Measurements from ENCODE around the gene SH2D6. TPM values are rescaled to one million over a fixed set of nuclear protein-coding genes. Genes with fewer than 3 reads are reported as not detected.

The SH2D6 gene
- total and polyA plus RNA-seq, 2 of the 8 experiments (the other 6 are each of a cell fraction or from before 2014, with no cell fraction given): 0.42 TPM; not detected in 1

GRCh38 chr2:85388878-85389538 lies 29.5 kb upstream of the SH2D6 start:
- no peak overlapping the region for H3K9ac ChIP-seq (replicated peaks in 1 of 4; ENCODE audit: extremely low read depth in 1 of 4, low read depth in 3 of 4, low read length in 3 of 4)
- H2BK15ac ChIP-seq (ENCODE audit: low read length): no peak overlapping the region
- no peak overlapping the region for H2BK120ac ChIP-seq (replicated peaks; ENCODE audit: low read depth, low read length)
- H3K56ac ChIP-seq (replicated peaks; ENCODE audit: insufficient read length, low read depth, low read length): no peak overlapping the region
- ChIA-PET CTCF (ENCODE audit: partially characterized antibody) (interaction anchor here (0.8 to 8.6 kb wide), 17 partner anchors 11 to 323 kb away, joined by 3 to 102 read pairs (median 6); partner anchors contain the start of genes MAT2A and SH2D6), POLR2A (ENCODE audit: partially characterized antibody) (interaction anchor here (0.6 to 25.0 kb wide), 10 partner anchors 9 to 175 kb away, joined by 3 to 396 read pairs (median 4); partner anchors contain the start of genes MAT2A and TGOLN2)
- no peak overlapping the region for H4K91ac ChIP-seq (replicated peaks; ENCODE audit: insufficient read length, low read length)
- H3K27ac ChIP-seq (ENCODE audit: low read depth, low read length): no peak overlapping the region
- no peak overlapping the region for H3K23ac ChIP-seq (ENCODE audit: insufficient read length)
- no peaks in the 10 kb centered on the region for H3K36me3 ChIP-seq (ENCODE audit: control insufficient read depth in 2 of 4, insufficient read depth in 4 of 4, low read length in 3 of 4)
- 85% methylated on average over 9 of the region's 9 CpGs; no CpG with 5 or more reads in 1 of the 2 experiments for WGBS, 2 experiments (ENCODE audit: extremely low coverage in 1 of 2, insufficient coverage in 1 of 2, insufficient read length in 1 of 2, insufficient replicate concordance in 2 of 2, low coverage in 1 of 2, low lambda C conversion rate in 2 of 2, missing lambda C conversion rate in 1 of 2)
- H2AFZ ChIP-seq (ENCODE audit: low read length): no peak overlapping the region
- H2BK20ac ChIP-seq (ENCODE audit: low read length): no peak overlapping the region
- H3K79me1 ChIP-seq (ENCODE audit: low read depth, low read length): no peaks in the 10 kb centered on the region
- no peak overlapping the region for H2BK5ac ChIP-seq (ENCODE audit: low read depth, low read length)
- no peak overlapping the region for H3K4me2 ChIP-seq (ENCODE audit: insufficient read depth in 1 of 2, low read depth in 2 of 2, low read length in 2 of 2)
- no peak overlapping the region for H3K4me3 ChIP-seq (ENCODE audit: extremely low read depth in 1 of 4, insufficient read depth in 2 of 4, low read depth in 3 of 4, low read length in 4 of 4)
- FAIRE-seq: no peak
- H3K9me3 ChIP-seq (ENCODE audit: insufficient read depth in 2 of 2, low read depth in 1 of 2, low read length in 1 of 2): no peaks in the 10 kb centered on the region
- no peaks in the 10 kb centered on the region for H3K79me2 ChIP-seq (ENCODE audit: control insufficient read depth in 1 of 2, insufficient read depth in 2 of 2, low read length in 2 of 2)
- H3K18ac ChIP-seq (ENCODE audit: extremely low read depth, low read length): no peak overlapping the region
- H4K20me1 ChIP-seq (replicated peaks in 1 of 2; ENCODE audit: control insufficient read depth in 1 of 2, insufficient read depth in 2 of 2, low read length in 2 of 2): no peaks in the 10 kb centered on the region
- DNase-seq (ENCODE audit: low read depth in 1 of 2, low spot score in 2 of 2): no peak
- H3K27me3 ChIP-seq (replicated peaks in 1 of 4; ENCODE audit: control insufficient read depth in 3 of 4, extremely low read depth in 1 of 4, insufficient read depth in 3 of 4, low read length in 3 of 4): no peaks in the 10 kb centered on the region; a peak in 1 of 7 replicates
- no peak overlapping the region for H2BK12ac ChIP-seq (ENCODE audit: low read depth, low read length)
- H3K4me1 ChIP-seq (replicated peaks in 1 of 4; ENCODE audit: control insufficient read depth in 3 of 4, insufficient read depth in 4 of 4, low read length in 3 of 4): peaks cover 0 to 3% (median 2%) of the 10 kb centered on the region in 4 experiments; a peak in 3 of 7 replicates
- no peak overlapping the region for H4K8ac ChIP-seq (ENCODE audit: extremely low read depth, insufficient read depth, low read length)
- H3K4ac ChIP-seq (replicated peaks; ENCODE audit: insufficient read length, low read depth, low read length): no peak overlapping the region
- no peak overlapping the region for H3K14ac ChIP-seq (ENCODE audit: insufficient read length)
- H3K23me2 ChIP-seq (ENCODE audit: low read depth, low read length): no peaks in the 10 kb centered on the region
- no peak overlapping the region for H2AK5ac ChIP-seq (ENCODE audit: low read depth, low read length)
- no peak overlapping the region for H4K5ac ChIP-seq (ENCODE audit: insufficient read length, low read depth, low read length)
- TF ChIP-seq ASH2L (IDR thresholded peaks at IDR 0.05; ENCODE audit: low read length) (no peak), JUND (IDR thresholded peaks at IDR 0.05; ENCODE audit: low read length) (no peak), MAX (IDR thresholded peaks at IDR 0.05) (no peak), CREB1 (IDR thresholded peaks at IDR 0.05) (no peak), KDM5A (IDR thresholded peaks at IDR 0.05; ENCODE audit: low read length) (no peak), CEBPB (IDR thresholded peaks at IDR 0.05; ENCODE audit: low read depth, low read length) (no peak), RNF2 (IDR thresholded peaks at IDR 0.05; ENCODE audit: borderline replicate concordance, low read depth, low read length, missing control alignments, poor library complexity, severe bottlenecking) (no peak), KDM1A (IDR thresholded peaks at IDR 0.05; ENCODE audit: borderline replicate concordance, low read length) (no peak), ATF2 (IDR thresholded peaks at IDR 0.05; ENCODE audit: low read length) (no peak), CBX8 (IDR thresholded peaks at IDR 0.05; ENCODE audit: borderline replicate concordance, low read depth, low read length) (no peak), TAF1 (IDR thresholded peaks at IDR 0.05; ENCODE audit: low read depth, low read length) (no peak)

Measured in H1 (cell line).